HG03571 (cell line): ENCODE results near the gene MACROD1.

Source experiments
- ATAC-seq: cut with Tn5 transposase; IDR thresholded peaks from one replicate; pipeline ENCODE4 v1.9.1; 2021; ENCODE audit not compliant: unreplicated experiment

Gene MACROD1

GRCh38 chr11:64152841-64153691 lies 12.8 kb downstream of the MACROD1 start:
- peak; percentile 73 for ATAC-seq

- no peak for ATAC-seq
Observed at GRCh38 chr11:64151337-64151736, 14.6 kb downstream of the MACROD1 start.

- ATAC-seq = no peak
Observed at GRCh38 chr11:64150481-64151239, 15.3 kb downstream of the MACROD1 start.

- no peak for ATAC-seq
Observed at GRCh38 chr11:64150051-64150450, 15.9 kb downstream of the MACROD1 start.

GRCh38 chr11:64148917-64149617 lies 16.8 kb downstream of the MACROD1 start:
- ATAC-seq = no peak

- no peak for ATAC-seq
Observed at GRCh38 chr11:64148226-64148916, 17.5 kb downstream of the MACROD1 start.

- no peak for ATAC-seq
Observed at GRCh38 chr11:64146036-64146955, 19.6 kb downstream of the MACROD1 start.

- no peak for ATAC-seq
Observed at GRCh38 chr11:64144587-64145472, 21.1 kb downstream of the MACROD1 start.

- ATAC-seq = no peak
Observed at GRCh38 chr11:64141081-64141783, 24.7 kb downstream of the MACROD1 start.

- ATAC-seq = no peak
Observed at GRCh38 chr11:64140082-64140481, 25.8 kb downstream of the MACROD1 start.

GRCh38 chr11:64139049-64139448 lies 26.9 kb downstream of the MACROD1 start:
- no peak for ATAC-seq

GRCh38 chr11:64138398-64138797 lies 27.5 kb downstream of the MACROD1 start:
- ATAC-seq = no peak

GRCh38 chr11:64136765-64137441 lies 29.0 kb downstream of the MACROD1 start:
- no peak for ATAC-seq

GRCh38 chr11:64135711-64136110 lies 30.2 kb downstream of the MACROD1 start:
- no peak for ATAC-seq

- no peak for ATAC-seq
Observed at GRCh38 chr11:64134963-64135362, 30.9 kb downstream of the MACROD1 start.

- ATAC-seq = no peak
Observed at GRCh38 chr11:64132982-64133705, 32.8 kb downstream of the MACROD1 start.

GRCh38 chr11:64132191-64132771 lies 33.6 kb downstream of the MACROD1 start:
- no peak for ATAC-seq
